Measurements from ENCODE around the gene SREBF2.
"Not testable (repeated sequence)": the region's sequence is repeated elsewhere in the genome, so short reads cannot be mapped to it uniquely, and the experiment has no call there.

The SREBF2 gene

DNA sequence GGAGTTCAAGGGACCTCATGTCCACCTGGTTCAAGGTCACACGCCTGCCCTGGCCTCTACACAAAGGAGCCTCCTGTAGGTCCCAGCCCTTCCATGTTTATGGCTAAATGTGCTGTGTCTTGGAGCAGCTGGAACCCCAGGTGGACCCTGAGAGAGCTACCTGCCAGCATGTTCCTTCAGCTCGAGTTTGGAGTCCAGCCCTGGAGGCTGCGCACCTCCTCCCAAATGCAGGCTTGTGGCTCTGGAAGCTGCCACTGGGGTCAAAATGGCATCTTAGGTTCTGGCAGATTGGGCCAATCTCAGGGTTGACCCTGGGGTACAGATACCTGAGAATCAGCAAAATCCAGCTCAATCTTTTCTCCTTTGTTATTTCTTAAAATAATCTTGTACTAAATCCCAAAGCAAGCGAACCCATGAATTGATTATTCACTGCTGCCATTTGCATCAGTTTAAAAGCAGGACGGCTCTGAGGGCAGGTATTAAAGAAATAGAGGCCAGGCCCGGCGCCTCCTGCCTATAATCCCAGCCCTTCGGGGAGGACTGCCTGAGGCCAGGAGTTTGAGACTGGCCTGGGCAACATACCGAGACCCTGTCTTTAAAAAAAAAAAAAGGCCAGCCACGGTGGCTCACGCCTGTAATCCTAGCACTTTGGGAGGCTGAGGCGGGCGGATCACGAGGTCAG, 90.8 kb downstream of the SREBF2 start:
- no peak for DNase-seq

DNA sequence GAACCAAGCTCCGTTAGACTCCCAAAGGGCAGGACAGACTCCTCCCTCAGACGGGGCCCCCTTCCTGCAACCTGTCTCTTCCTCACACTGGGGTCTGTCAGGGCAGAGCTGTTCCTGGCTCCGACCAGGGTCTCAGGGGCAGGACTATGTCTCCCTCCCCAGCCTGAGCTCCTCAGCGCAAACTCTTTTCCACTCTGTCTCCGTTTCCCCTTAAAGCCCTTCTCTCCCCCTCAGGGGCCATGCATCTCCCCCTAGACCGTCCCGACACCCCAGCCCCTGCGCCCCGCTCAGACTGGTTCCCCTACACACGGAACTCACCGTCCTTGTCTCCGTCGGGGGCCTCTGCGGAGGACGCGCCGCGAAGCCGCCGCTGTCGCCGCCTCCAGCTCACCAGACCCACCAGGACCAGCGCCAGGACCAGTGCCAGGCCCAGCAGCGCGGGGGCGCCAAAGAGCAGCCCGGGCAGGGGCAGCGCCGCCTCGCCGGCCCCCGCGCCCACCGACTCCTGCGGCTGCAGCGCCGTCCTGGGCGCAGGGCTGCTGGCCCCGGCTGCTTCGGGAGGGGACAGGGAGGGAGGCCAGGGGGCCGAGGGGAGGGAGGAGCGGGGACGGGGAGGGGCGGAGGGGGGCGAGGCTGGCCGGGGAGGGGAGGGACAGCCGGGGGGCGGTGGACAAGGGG, 93.0 kb downstream of the SREBF2 start:
- peak; percentile 62 for DNase-seq

DNA sequence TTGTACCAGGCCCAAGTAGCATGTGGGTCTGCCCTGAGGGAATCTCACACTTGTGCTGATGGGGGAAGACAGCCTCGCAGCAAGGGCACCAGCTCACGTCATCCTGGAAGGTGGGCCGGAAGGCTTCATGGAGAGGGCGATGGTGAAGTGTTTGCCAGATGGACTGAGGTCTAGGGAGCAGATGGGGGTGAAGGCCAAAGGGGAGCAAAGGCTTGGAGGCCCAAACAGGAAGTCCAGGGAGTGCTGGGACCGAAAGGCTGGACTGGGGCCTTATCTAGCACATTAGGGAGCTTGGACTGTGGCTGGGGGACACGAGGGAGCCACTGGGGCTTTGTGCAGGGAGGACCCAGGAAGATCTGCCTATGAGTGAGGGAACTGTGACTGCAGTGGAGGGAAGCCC, 94.9 kb downstream of the SREBF2 start:
- DNase-seq = no peak

DNA sequence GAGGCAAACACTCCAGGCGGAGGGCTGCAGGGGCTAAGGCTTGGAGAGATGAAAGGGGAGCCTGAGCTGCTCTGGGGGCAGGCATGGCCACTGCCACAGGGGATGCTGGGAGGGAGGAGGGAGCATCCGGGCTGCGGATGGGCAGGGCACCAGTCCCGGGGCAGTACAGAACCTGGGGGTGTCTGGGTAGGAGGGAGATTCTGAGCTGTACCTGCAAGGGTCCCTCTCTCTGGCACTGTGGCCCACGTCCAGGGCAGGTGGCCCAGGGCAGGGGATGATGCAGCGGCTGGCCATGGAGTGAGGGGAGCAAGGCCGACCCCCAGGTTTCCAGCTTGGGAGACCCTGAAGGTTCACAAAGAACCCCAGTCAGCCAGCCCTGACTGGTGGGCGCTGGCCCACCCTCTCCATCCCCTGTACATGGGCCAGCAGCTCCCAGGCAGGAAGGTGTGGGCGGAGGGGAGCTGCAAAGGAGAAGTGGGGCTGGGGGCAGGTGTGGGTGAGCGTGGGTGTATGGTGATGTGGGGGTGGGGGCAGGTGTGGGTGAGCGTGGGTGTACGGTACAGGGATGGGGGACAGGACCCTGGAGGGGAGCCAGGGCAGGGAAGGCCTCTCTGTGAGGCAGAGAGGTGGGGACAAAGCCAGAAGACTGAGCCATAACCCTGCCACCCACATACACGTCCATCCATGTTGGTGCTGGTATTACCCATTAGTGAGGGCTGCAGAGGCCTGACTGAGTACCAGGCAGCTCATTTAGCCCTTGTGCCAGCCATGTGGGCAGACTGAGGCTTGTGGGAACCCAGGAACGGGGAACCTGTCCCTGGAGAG, 95.9 kb downstream of the SREBF2 start:
- no peak for DNase-seq

DNA sequence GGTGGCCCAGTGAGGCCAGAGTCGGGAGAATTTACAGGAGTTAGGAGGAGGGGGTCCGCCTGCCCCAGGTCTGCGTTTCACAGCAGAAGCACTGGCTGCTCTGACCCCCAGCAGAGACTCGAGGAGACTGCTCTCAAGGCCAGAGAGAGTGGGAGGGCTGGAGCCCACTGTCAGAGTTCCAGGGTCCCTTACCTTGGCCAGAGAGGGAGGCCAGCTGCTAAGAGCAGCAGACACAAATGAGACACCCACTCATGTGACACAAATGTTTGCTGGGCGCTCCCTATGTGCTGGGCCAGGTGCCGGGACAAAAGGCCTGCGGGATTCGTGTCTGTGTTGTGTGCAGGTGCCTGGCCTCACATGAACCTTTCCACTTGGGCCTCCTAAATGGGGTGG, 96.5 kb downstream of the SREBF2 start:
- DNase-seq = no peak

DNA sequence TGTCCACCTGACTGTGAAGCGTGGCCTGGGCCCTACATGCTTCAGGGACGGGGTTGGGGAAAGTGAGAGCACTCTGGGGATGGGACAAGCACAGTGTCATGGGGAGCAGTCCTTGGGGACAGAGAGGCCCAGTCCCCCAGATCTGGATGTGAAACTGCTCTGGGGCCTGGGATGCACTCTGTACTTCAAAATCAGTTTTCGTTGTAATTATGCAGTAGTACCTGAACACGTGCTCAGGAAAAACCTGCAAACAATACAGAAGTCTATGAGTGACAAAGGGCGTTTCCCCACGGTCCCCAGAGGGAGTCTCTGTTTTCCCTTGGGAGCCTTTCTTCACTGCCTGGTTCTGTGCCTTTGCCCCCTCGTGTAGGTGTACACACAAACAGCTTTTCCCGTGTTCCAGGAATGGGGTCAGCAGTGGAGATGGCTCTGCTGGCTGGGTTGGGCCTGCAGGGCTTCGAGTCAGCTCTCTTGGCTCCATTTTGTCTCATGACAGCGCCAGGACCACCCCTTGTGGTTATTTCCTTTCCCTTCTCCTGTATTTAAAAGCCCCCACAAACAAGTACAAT, 98.9 kb downstream of the SREBF2 start:
- no peak for DNase-seq

DNA sequence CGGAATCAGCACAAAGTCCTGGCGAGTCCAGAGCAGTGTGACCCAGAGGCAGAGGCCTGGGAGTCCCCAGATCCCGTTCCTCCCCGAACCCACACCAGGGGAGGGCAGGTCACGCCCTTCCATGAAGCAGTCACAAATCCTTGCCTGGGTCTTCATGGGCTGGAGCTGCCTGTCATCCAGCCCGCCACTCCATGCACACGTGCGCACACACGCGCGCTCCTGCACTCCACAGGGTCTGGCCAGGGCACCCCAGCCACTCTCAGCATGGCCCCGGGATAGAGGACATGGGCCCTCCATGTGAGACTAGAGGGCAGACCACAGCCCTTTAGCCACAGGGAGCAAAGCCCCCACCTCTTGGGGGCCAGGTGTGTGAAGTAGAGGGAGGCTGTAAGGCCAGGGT, 99.4 kb downstream of the SREBF2 start:
- no peak for DNase-seq

DNA sequence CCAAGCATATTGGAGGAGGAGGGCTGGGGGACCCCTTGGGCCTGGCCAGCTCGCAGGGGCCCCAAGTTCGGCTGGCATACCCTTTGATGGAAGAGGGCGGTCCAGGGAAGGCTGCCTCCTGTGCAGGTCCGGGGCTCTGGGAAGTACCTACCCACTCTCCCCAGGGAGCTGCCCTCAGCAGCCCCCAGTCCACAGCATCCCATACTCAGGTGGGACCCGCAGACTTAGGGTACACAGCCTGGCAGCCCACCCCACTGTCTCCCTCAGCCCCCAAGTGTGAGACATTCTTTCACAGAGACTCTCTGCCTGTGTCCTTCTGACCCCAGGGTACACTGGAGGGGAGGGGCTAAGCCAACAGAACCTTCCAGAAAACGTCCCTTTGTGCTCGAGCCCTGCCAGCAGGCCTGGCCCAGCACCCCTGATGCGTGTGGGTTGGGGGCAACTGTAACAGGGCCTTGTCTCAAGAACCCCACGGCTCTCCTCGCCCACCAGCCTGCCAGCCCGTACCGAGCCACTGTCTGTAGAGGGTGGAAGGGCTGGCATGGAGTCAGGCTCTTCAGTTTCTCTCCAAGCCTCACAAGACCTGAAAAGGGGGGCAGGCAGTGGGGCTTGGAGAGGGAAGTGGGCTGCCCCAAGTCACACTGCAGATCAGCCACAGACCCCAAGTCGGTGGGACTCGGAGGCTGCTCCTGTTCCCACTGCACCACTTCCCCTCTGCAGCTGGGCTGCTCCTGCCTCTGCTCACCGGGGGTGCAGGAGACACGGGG, 100.7 kb downstream of the SREBF2 start:
- DNase-seq = no peak

DNA sequence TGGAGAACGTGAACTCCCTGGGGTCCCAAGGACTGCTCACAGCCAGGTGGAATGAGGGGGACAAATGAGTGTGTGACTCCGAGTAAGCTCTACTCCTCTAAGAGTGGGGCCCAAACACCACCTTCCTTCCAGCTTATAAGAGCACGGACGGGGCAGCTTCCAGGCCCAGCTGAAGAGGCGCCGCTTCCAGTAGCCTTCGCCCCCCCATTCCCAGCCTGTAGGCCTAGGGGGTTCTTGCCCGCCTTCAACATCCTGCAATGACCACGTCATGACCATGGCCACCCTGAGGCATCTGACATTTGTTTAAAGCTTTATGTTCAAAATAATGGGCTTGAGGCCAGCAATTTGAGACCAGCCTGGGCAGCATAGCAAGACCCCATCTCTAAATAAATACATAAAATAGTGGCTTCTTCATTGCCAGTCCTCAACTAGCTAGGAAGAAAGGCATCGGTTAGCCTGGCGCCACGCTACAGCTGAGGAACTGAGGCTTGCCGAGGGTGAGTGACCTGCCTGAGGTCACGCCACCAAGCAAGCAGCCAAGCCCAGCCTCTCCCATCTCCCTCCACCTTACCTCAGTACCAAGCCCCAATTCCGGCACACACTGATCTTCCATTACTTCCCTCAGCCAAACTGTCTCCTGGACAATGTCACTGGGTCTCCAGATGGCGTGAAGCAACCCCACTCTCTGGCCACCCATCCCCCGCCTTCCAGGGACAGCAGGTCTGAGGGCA, 101.5 kb downstream of the SREBF2 start:
- no peak for DNase-seq

DNA sequence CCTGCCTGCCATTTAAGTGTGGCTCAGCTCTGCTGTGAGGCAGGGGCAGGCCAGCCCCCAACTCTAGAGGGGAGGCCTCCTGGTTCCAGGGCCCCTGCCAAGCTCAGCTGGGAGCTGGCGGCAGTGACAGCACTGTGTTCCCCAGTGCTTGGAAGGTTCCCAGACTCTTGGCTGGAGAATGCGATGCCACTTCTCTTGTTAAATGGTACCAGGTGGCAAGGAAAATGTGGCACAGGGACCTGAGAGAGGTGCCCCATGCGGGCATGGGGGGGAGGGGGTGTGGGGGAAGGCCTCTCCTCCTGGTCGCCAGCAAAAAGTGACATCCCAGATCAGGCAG, 102.1 kb downstream of the SREBF2 start:
- no peak for DNase-seq

DNA sequence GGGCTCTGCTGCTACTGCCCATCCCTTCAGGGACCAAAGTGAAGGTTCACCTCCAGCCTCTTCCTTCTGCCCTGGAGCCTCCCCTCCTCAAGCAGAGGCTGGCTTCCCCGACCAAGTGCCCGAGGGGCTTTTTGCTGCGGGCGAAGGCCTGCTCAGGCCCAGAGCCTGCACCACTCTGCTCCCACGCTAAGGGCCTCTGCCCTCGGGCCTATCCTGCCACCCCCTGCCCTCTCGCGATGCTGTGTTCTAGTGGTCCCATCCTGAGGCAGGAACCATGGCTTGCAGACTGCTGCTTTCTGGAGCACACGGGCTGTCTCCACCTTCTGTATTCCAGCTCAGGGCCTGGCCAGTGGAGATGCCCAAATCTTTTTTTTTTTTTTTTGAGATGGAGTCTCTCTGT, 102.6 kb downstream of the SREBF2 start:
- no peak for DNase-seq

DNA sequence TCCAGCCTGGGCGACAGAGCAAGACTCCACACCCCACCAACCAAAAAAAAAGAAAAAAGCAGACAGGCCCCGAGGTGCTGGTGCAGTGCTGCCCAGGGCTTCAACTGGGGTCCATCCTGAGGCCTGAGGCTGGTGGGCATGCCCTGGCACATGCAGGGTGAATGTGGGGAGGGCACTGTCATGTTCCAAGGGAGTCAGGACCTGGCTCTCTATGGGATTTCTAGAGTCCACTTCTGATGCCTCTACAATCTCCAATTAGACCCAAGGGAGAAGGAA, 103.9 kb downstream of the SREBF2 start:
- no peak for DNase-seq

DNA sequence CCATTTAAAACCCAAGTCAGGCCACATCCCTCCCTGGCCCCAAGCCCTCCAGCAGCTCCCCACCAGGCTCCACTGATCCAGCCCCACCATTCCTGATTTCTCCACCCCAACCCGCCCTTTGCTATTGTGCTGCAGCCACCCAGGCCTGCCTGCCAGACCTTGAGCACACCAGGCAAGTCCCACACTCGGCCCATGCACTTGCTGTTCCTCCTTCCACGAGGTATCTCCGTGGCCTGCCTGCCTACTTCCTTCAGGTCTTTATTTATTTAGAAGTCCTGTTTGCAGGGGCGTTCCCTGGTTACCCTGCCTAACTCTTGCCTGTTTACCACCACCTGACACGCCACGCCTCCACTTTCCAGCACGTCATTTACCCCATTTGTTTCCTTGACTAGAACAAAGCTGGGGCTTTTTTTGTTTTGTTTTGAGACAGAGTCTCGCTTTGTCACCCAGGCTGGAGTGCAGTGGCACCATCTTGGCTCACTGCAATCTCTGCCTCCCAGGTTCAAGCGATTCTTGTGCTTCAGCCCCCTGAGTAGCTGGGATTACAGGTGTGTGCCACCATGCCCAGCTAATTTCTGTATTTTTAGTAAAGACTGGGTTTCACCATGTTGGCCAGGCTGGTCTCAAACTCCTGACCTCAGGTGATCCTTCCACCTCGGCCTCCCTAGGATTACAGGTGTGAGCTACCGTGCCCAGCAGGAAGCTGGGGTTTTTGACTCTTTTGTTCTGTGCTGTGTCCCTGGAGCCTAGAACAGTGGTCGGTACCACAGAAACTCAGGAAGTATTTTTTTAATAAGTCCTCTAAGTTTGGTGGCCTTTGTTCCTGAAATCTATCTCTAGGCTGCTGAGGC, 107.3 kb downstream of the SREBF2 start:
- DNase-seq = peak; percentile 95

DNA sequence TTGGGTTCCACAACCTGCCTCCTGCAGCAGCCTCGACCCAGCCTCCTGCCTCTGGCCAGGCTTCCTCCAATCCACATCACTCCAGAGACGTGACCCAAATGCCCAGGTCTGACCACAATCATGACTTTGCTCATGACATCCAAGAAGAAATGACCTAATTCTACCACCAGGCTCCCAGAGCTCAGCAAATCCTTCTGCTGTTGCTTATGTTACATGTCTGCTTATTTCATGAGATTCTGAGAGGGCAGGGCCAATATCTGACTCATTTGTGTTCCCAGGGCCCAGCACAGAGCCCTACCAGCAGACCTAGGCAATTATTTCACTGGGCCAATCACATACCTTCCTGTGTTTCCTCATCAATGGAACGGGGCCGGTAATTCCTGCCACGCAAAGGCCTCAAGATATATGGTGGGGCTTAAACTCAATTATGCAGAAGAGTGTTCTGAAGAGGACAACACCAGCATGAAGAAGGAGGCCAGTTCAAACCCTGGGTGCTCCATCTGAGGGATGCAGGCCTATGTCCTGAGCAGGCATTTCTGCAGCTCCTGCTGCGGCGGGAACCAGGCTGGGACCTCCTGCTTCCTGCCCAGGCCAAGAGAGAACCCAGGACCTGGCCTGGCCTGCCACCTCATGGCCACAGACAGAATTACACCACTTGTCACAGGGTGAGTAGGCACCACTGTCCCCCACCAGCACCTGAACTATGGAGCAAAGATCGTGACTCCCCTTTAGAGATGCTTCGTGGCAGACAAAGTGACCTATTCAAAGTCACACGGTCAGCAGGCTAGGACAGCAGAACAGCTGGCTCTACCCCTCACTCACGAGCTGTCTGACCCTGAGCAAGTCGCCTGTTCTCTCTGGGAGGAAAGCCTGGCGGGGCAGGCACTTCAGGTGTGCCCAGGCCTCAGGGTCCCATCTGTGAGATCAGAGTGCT, 108.2 kb downstream of the SREBF2 start:
- DNase-seq = peak; percentile 78

DNA sequence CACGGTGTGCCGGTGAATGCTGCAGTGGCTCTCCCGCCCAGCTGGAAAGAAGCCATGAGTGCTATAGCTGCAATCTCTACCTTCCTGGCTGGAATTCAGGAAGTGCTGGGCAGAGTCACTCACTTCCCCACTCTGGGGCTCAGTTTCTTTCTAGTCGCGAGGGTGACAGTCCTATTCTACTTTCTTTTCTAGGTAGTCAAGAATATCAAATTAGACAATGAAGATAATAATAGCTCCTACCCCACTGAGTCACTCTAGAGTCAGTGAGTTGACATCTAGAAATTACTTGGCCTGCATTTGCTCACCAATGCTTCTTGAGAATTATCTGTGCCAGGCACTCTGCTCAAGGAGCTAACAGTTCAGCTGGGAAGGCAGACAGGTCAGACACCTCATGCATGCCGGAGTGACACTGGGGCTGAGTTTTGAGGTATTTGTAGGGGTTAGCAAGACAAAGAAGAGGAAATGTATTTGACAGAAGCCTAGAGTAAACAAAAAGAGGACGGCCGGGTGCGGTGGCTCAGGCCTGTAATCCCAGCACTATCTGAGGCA, 110.8 kb downstream of the SREBF2 start:
- no peak for DNase-seq

DNA sequence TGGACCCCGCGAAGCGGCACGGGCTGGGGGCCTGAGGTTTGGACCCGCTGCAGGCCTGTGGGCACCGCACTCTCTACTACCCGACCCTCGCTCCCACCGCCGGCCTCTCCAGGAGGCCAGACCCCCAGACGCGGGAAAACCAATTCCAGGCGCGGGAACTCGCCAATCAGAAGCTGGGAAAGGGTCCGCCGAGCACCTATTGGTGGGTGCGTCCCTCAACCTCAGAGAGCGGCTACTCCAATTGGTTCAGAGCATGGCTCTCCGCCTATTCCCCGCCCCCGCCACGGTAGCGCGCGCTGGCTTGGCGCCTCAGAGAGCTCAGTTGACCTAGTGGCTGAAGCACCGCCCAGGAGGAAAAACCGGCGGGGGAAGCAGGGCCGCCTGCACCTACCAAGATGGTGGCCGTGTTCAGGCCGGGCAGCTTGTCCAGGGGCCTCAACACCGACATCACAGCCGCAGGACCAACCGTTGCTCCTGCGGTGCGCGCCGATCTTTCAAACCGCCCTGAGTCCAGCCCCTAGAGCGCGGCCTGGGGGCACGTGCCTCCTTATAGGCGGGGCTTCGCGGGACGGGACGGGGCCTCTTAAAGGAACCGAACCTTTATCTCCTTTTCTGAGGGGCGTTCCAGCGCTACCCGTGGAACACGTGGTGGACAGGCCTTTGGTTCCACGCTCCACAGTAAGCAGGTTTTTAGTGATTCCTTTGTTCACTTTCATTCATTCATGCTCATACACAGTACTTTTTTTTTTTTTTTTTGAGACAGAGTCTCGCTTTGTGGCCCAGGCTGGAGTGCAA, 113.9 kb downstream of the SREBF2 start, which contains the start of gene CENPM:
Gene CENPM (minus strand): TSS at position 524 of the 795 bp plus-strand sequence. CDS start 76 bp downstream, at position 448.
- peak; percentile 79 for DNase-seq

DNA sequence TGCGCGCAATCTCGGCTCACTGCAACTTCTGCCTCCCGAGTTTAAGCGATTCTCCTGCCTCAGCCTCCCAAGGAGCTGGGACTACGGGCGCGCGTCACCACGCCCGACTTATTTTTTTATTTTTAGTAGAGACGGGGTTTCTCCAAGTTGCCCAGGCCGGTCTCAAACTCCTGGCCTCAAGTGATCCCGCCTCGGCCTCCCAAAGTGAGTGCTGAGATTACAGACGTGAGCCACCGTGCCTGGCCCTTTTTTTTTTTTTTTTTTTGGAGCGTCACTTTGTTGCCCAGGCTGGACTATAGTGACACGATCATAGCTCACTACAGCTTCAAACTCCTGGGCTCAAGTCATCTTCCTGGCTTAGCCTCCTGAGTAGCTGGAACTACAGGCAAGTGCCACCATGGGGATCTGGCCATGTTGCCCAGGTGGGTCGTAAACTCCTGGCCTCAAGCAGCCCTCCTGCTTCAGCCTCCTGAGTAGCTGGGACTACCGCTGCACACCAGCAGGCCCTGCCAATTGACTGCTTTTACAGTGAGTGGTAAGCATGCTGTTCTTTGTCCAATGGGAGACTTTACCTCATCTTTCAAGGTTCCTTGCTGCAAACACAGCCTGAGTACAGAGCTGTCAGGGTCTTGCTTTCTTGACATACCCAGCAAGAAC, 114.6 kb downstream of the SREBF2 start:
- DNase-seq = no peak

DNA sequence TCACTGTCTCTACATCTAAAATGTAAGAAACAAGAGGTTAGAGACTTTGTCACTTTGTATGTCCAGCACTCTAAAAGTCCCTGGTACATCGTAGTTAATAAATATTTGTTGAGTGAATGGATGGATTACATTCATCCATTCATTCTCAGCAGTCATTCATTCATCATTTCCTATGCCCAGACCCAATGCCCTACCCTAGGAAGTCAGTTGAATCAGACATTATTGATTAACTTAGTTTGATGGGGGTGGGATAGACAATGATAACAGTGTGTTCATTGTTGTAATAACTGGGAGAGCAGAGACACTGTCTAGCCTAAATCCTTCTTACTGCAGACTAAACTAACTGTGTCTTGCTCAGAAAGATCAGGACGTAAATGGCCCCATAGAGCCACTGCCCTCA, 115.2 kb downstream of the SREBF2 start:
- DNase-seq = no peak

DNA sequence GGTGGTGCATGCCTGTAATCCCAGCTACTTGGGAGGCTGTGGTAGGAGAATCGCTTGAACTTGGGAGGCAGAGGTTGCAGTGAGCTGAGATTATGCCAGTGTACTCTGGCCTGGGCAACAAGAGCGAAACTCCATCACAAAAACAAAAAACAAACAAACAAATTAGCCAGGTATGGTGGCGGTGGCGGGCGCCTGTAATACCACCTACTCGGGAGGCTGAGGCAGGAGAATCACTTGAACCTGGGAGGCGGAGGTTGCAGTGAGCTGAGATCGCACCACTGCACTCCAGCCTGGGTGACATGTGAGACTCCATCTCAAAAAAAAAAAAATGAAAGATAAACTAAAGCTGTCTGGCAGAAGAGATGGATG, 116.0 kb downstream of the SREBF2 start:
- DNase-seq = not testable (repeated sequence)
